Dendritic cell treated with granulocyte-macrophage colony-stimulating factor and Interleukin-4, amounts not matched to agents 40 ng/mL and 50 ng/mL, for 4 days (primary cell): ENCODE measurements around the gene PTH2.
A peak's percentile ranks its signal among the peaks of the same experiment; 100 is the strongest.
"Not testable (repeated sequence)": the region's sequence is repeated elsewhere in the genome, so short reads cannot be mapped to it uniquely, and the experiment has no call there.

Experiments
- H3K27ac Mint-ChIP-seq: one replicate; pipeline ENCODE4 v1.8.0; 2022; ENCODE audit warnings: mild to moderate bottlenecking, mixed read lengths
- H3K27me3 Mint-ChIP-seq: one replicate; pipeline ENCODE4 v1.8.0; 2022; ENCODE audit warnings: mild to moderate bottlenecking, mixed read lengths
- H3K36me3 Mint-ChIP-seq: one replicate; pipeline ENCODE4 v1.8.0; 2022; ENCODE audit warnings: low read depth, mixed read lengths
- H3K4me1 Mint-ChIP-seq: one replicate; pipeline ENCODE4 v1.8.0; 2022; ENCODE audit warnings: low read depth, mixed read lengths
- H3K4me3 Mint-ChIP-seq: one replicate; pipeline ENCODE4 v1.8.0; 2022; ENCODE audit warnings: mild to moderate bottlenecking, moderate library complexity, mixed read lengths
- H3K9me3 Mint-ChIP-seq: one replicate; pipeline ENCODE4 v1.8.0; 2022; ENCODE audit warnings: mixed read lengths
- intact Hi-C: fragments of 100-400 bp; cut with micrococcal nuclease; formaldehyde crosslinking; loops from one replicate; pipeline ENCODE4 v1.15.0; 2022

The PTH2 gene

DNA sequence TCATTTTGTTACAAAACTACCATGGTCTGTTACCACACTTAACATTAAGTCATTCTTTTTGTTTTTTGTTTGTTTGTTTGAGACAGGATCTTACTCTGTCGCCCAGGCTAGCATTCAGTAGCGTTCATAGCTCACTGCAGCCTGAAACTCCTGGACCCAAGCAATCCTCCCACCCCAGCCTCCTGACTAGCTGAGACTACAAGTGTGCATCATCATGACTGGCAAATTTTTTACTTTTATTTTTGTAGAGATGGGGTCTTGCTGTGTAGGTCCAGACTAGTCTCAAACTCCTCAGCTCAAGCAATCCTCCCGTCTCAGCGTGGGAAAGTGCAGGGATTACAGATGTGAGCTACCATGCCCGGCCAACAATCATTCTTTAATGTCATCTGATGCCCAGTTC lies 33.1 kb upstream of the PTH2 start:
- Mint-ChIP-seq H3K4me3 (no peak overlapping the region), H3K36me3 (peaks cover 78% of the 10 kb centered on the region), H3K27me3 (no peaks in the 10 kb centered on the region), H3K9me3 (no peaks in the 10 kb centered on the region), H3K4me1 (peaks cover 33% of the 10 kb centered on the region), H3K27ac (peak overlapping the region; percentile 18)
- intact Hi-C loops: no loop called here

DNA sequence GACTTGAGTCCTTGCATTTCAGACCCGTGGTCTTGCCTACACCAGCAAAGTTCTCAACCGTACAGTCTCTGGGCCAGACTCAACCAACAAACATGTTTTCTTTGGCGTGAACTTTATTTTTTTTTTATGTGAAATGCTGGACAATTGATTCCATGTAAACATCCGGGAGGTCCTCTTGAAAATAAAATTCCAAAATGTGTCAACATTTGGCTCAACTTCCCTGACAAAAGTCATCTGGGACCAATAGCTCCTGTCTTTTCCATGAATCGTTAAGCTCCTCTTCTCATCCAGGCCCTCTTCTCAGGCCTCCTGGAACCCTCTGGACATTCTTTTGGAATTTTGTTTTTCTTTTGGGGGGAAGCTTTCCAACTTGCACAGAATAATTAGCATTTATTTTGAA lies 32.5 kb upstream of the PTH2 start:
- H3K9me3 Mint-ChIP-seq: no peaks in the 10 kb centered on the region
- H3K27ac Mint-ChIP-seq: no peak overlapping the region
- H3K36me3 Mint-ChIP-seq: peaks cover 78% of the 10 kb centered on the region
- H3K4me3 Mint-ChIP-seq: no peak overlapping the region
- H3K4me1 Mint-ChIP-seq: peaks cover 36% of the 10 kb centered on the region
- intact Hi-C loops: no loop called here
- H3K27me3 Mint-ChIP-seq: no peaks in the 10 kb centered on the region

DNA sequence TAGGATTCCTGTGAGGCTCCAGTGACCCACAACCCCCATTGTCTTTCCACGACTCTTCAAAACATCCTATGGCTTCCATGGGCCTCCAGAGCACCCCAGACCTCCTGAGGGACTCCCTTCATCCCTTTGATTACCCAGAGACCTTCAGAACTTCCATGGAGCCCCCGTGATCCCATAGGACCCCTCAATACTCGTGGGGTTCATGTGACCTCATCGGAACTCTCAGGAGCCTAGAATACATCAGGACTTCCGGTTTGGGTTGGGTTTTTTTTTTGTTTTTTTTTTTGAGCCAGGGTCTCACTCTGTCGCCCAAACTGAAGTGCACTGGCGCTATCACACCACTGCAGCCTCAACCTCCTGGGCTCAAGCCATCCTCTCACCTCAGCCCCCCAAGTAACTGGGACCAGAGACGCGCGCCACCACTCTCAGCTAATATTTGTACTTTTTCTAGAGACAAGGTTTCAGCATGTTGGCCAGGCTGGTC lies 30.6 kb upstream of the PTH2 start:
- intact Hi-C loops: loop anchor here (1.0 to 5.0 kb wide), 2 partner anchors 34 to 189 kb away; partner anchors contain the start of genes RPL13A, RRAS and SCAF1
- peak overlapping the region; percentile 99 for H3K4me3 Mint-ChIP-seq
- no peaks in the 10 kb centered on the region for H3K9me3 Mint-ChIP-seq
- peaks cover 56% of the 10 kb centered on the region for H3K4me1 Mint-ChIP-seq
- H3K36me3 Mint-ChIP-seq: peaks cover 78% of the 10 kb centered on the region
- H3K27ac Mint-ChIP-seq: peak overlapping the region; percentile 98
- H3K27me3 Mint-ChIP-seq: no peaks in the 10 kb centered on the region

DNA sequence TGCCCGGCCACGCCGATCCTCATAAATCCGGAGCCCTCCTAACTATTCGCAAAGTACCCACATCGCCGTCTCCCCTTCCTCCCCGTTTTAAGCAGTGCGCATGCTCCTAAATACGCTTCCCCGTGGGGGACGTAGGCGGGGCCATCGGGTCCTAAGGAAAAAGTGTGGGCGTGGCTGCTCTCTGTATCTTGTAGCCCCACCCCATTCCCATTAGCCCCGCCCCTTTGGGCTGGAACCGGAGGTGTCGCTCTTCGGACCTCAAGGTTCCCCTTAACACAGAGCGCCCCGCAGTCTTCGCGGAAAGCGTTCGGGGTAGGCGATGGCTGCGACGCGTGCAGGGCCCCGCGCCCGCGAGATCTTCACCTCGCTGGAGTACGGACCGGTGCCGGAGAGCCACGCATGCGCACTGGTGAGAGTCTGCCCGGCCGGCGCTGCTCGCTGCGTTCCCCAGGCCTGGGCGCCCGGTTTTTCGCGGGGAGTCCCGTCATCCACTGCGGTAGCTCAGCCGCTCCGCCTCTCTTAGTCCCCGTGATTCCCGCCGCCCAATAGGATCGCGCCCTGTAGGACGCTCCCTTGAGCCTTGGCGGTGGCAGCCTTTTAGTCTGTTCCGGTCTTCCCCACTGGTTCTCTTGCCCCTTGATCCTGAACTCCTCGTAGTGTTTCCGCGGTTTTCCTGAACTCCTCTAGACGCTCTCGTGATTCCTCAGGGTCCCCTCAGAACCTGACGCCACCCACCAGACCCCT lies 29.9 kb upstream of the PTH2 start, which contains the start of gene ALDH16A1:
ALDH16A1 (plus strand) TSS at position 213 of the 744 bp plus-strand sequence; CDS start at position 320, 107 bp downstream.
- Mint-ChIP-seq H3K27me3 (no peaks in the 10 kb centered on the region), H3K4me3 (peak within 1 kb of the TSS; percentile 99), H3K4me1 (peaks cover 62% of the 10 kb centered on the region), H3K9me3 (no peaks in the 10 kb centered on the region), H3K36me3 (peaks cover 82% of the 10 kb centered on the region), H3K27ac (peak within 1 kb of the TSS; percentile 98)
- intact Hi-C loops: loop anchor here (1.0 to 5.0 kb wide), 2 partner anchors 34 to 189 kb away; partner anchors contain the start of genes RPL13A, RRAS and SCAF1

DNA sequence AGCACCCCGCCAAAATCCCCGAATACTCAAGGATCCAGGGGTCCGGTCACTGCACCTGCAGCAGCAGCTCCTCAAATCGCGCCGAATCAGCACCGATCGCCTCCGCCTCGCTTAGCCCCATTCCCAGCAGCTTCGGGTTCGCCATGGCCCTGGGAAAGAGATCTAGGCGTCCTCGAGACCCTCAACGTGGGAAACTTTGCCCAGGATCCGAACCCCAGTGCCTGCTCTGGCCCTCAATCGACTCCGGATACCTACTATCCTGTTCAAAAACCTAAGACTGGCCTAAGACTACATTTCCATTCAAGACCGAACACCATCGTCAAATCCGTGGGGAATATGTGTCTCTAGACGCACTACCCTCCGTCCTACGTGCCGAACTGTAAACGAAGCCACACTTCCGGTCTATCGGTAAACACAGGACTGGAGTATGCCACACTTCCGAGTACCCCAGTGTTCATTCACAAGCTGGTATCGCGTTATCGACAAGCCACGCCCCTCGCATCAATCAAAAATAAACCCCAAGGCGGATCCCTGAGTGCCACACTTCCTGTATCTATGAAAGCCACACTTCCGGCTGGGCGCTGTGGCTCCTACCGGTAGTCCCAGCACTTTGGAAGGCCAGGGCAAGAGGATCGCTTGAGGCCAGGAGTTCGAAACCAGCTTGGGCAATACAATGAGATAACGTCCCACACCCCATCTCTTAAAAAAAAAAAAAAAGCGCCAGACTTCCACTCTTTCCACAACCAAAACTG lies 28.4 kb upstream of the PTH2 start, which contains the start of gene PIH1D1:
PIH1D1 (minus strand) TSS at position 385 of the 752 bp plus-strand sequence; CDS start at position 145, 240 bp downstream.
- Mint-ChIP-seq H3K9me3 (no peaks in the 10 kb centered on the region), H3K4me3 (peak within 1 kb of the TSS; percentile 99), H3K36me3 (peaks cover 84% of the 10 kb centered on the region), H3K27me3 (no peaks in the 10 kb centered on the region), H3K4me1 (peaks cover 66% of the 10 kb centered on the region), H3K27ac (peak within 1 kb of the TSS; percentile 98)
- intact Hi-C loops: loop anchor here (1.0 to 5.0 kb wide), 2 partner anchors 8 to 191 kb away; partner anchors contain the start of genes RRAS and SCAF1

DNA sequence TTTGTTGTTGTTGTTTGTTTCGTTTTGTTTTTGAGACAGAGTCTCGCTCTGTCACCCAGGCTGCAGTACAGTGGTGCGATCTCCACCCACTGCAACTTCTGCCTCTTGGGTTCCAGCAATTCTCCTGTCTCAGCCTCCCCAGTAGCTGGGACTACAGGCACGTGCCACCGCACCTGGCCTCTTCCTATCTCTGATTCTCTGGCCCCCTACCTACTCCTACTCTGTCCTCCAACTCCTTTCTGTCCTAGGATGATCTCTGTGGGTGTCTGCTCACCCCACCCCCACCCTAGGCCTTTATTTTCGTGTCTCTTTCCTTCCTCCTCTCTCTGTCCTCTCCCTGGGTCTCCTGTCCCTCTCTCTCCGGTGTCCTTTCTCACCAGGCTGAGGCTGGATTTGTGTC lies 27.2 kb upstream of the PTH2 start:
- peak overlapping the region; percentile 95 for H3K4me3 Mint-ChIP-seq
- no peaks in the 10 kb centered on the region for H3K27me3 Mint-ChIP-seq
- peaks cover 70% of the 10 kb centered on the region for H3K4me1 Mint-ChIP-seq
- H3K27ac Mint-ChIP-seq: peak overlapping the region; percentile 98
- H3K9me3 Mint-ChIP-seq: no peaks in the 10 kb centered on the region
- H3K36me3 Mint-ChIP-seq: peaks cover 82% of the 10 kb centered on the region
- intact Hi-C loops: loop anchor here (5.0 kb wide), 1 partner anchor 192 kb away; the partner anchor contains the start of genes RRAS and SCAF1

DNA sequence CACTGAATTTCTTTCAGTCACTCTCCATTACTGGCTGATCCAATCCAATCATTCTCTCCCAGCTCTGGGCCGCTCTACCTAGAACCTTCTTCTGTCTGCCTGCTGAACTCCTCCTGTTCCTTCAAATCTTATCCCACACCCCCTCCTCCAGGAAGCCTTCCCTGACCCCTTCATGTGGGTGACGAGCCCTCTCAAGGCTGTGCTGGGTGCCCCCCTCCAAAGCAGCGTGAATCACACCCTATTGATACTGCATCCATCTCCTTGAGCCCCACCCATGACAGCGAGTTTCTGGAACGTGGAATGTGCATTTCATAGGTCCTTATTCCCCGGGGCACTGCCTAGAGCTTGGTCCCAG lies 25.2 kb upstream of the PTH2 start:
- Mint-ChIP-seq H3K27me3 (no peaks in the 10 kb centered on the region), H3K4me3 (no peak overlapping the region), H3K9me3 (no peaks in the 10 kb centered on the region), H3K27ac (peak overlapping the region; percentile 50), H3K36me3 (peaks cover 67% of the 10 kb centered on the region), H3K4me1 (peaks cover 76% of the 10 kb centered on the region)
- intact Hi-C loops: no loop called here

DNA sequence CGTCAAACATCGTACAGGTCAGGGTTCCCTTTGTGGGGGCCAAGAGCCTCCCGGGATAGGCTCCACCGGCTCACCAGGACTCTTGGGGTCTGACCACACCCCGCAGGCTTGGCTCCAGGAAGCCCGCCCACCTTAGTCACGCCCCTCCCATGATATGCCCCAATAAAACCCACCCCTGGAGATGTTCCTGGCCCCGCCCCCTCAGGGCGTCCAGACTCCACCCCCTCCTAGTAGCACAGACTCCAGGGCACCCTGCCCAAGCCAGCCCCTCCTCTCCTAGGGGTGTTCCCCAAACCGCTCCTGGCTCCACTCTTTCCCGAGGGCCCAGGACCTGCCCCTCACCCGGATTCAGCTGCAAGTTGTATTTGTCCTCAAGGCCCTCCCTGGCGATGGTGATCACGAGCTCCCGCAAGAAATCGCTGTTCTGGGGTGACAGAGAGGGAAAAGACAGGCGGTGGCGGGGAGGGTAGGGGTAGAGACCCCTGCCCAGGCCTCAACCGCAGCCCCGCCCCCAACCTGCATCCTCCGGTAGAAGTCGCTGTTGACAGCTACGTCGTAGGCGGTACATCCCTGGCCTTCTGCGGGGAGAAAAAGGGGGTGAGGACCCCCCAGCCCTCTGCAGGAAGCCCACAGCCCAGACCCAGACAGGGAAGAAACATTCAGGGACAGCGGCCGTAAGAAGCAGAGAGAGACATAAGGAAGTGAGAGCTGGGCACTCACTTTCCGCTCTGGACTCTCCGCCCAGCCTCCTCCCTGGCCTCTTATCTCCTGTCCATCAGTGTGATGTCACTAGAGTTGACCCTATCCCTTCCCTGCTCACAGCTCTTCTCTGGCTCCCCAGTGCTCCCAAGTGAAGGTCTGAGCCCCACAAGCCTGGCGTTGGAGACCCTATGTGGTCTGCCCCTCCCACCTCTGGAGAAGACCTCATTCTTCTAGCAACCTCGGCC lies 24.5 kb upstream of the PTH2 start:
- Mint-ChIP-seq H3K4me1 (peaks cover 76% of the 10 kb centered on the region), H3K36me3 (peaks cover 61% of the 10 kb centered on the region), H3K4me3 (no peak overlapping the region), H3K27me3 (peaks cover under 1% of the 10 kb centered on the region), H3K9me3 (no peaks in the 10 kb centered on the region), H3K27ac (peak overlapping the region; percentile 50)
- intact Hi-C loops: no loop called here

DNA sequence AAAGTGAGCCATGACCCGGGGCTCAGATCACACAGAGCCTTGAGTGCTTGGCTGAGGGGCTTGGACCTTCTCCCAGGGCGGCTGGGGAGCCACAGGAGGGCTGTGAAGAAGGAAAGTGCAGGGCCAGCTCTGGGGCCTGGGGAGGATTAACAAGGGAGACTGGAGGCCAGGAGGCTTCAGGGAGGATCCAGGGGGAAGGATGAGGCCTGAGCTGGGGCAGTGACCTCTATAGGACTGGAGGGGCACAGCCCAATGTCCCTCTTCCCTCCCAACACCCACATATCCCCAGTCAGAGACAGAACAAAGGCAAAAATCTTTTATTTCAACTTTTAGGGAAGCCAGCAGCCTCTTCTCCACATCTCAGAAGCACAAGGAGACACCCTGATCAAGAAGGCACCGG lies 22.8 kb upstream of the PTH2 start:
- Mint-ChIP-seq H3K9me3 (no peaks in the 10 kb centered on the region), H3K27me3 (peaks cover 15% of the 10 kb centered on the region), H3K27ac (peak overlapping the region; percentile 74), H3K4me3 (no peak overlapping the region), H3K36me3 (peaks cover 54% of the 10 kb centered on the region), H3K4me1 (peaks cover 87% of the 10 kb centered on the region)
- intact Hi-C loops: no loop called here

DNA sequence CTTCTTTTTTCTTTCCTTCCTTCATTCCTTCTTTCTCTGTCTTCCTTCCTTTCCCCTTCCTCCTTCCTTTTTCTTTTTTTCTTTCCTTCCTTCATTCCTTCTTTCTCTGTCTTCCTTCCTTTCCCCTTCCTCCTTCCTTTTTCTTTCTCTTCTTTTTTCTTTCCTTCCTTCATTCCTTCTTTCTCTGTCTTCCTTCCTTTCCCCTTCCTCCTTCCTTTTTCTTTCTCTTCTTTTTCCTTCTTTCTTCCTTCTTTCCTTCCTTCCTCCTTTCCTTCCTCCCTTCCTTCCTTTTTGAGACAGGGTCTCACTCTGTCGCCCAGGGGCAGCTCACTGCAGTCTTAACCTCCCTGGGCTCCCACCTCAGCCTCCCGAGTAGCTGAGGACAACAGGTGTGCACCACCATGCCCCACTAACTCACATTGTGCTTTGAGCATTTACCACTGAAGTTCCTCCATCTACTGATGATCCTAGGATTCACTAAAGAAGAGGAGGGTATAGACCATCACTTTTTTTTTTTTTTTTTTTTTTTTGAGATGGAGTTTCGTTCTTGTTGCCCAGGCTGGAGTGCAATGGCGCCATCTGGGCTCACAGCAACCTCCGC lies 21.0 kb upstream of the PTH2 start:
- Mint-ChIP-seq H3K4me3 (peak overlapping the region; percentile 74), H3K27me3 (peaks cover 33% of the 10 kb centered on the region), H3K36me3 (peaks cover 36% of the 10 kb centered on the region), H3K4me1 (peaks cover 75% of the 10 kb centered on the region), H3K27ac (peak overlapping the region; percentile 60)
- intact Hi-C loops, H3K9me3 Mint-ChIP-seq: not testable (repeated sequence)

DNA sequence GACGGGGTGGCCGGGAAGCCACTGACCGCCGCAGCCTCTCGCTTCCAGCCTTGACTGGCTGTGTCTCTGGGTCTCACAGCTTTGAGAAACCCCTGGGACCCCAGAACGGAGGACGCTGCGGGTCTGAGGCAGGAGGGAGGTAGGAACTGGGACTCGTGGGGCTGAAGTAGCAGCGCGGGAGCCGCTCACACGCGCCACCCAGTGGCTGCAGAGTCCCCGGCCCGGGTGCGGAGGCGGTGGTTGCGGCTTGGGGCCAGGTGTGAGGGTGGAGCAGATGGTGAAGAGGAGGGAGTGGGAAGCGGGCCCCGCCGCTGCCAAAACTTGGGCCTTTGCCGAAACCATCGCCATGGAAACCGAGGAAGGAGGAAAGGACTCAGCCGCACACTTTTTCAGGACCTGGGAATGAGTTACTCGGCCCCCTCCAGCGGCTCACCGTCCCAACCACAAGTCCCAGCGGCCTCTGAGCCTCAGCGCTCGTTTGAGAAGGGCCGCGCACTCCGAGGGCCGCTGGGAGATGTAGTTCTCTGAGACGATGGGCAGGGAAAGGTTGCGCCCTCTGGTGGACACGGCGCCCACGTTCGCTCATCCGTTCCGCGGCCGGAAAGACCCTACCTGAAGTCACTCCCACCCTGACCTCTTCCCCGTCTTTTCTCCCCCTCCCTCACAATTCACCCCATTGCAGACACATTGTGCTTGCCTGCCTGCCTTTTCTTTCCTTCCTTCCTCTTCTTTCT lies 20.3 kb upstream of the PTH2 start:
- Mint-ChIP-seq H3K9me3 (no peaks in the 10 kb centered on the region), H3K27ac (peak overlapping the region; percentile 60), H3K36me3 (peaks cover 30% of the 10 kb centered on the region), H3K4me3 (peak overlapping the region; percentile 74), H3K27me3 (peaks cover 40% of the 10 kb centered on the region), H3K4me1 (peaks cover 68% of the 10 kb centered on the region)
- intact Hi-C loops: loop anchor here (1.0 kb wide), 2 partner anchors 8 to 51 kb away; partner anchors contain the start of gene PIH1D1

DNA sequence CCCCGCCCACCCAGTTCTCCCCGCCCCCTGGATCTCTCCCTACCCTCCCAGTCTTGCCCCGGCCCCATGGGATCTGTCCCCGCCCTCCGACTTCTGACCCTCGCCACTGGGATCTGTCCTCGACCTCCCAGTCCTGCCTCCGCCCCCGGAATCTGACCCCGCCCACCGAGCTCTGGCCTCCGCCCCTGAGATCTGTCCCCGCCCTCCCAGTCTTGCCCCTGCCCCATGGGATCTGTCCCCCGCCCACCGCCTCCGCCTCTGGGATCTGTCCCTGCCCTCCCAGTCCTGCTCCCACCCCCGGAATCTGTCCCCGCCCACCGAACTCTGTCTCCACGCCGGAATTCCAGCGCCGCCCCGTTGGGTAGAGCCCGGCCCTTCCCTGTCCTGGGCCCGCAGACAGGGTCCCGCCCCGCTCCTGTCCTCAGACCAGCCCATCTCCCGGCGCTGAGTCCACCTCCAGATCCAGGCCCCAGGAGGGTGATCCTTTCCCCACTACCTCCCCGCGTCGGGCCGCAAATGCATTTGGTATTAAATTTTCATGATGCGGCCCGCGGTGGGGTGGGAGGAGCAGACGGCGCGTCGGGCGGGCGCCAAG lies 19.6 kb upstream of the PTH2 start:
- peaks cover 47% of the 10 kb centered on the region for H3K27me3 Mint-ChIP-seq
- H3K9me3 Mint-ChIP-seq: no peaks in the 10 kb centered on the region
- peaks cover 61% of the 10 kb centered on the region for H3K4me1 Mint-ChIP-seq
- peak overlapping the region; percentile 74 for H3K4me3 Mint-ChIP-seq
- peak overlapping the region; percentile 60 for H3K27ac Mint-ChIP-seq
- H3K36me3 Mint-ChIP-seq: peaks cover 23% of the 10 kb centered on the region
- intact Hi-C loops: loop anchor here (1.0 kb wide), 2 partner anchors 8 to 51 kb away; partner anchors contain the start of gene PIH1D1
